H1 (cell line): ENCODE data around the gene IL19. TPM values are rescaled to one million over a fixed set of nuclear protein-coding genes. Genes with fewer than 3 reads are reported as not detected.

Experiments used
- CTCF ChIA-PET: fragments of 300-600 bp; sonication (Branson Sonifier 250); formaldehyde crosslinking; loops from one replicate; lab custom pipeline; 2021; ENCODE audit not compliant: partially characterized antibody; lab: Charles Lee
- POLR2A ChIA-PET: fragments of 300-600 bp; sonication (Branson Sonifier 250); formaldehyde crosslinking; loops from one replicate; lab custom pipeline; 2021; ENCODE audit warnings: inconsistent platforms; ENCODE audit not compliant: partially characterized antibody; lab: Charles Lee
- DNase-seq, 2 experiments: peaks; one replicate each; pipeline versions ENCODE4 v3.0.0 to v3.0.0-alpha.2; 2010 to 2022; ENCODE audit warnings: low spot score in 2 of 2, low read depth in 1 of 2, mixed read lengths in 1 of 2
- FAIRE-seq: peaks from 2 replicates; lab custom pipeline; 2011; peaks lifted over from hg19 to GRCh38; lab: Jason Lieb, UNC
- H2AFZ ChIP-seq: 2 replicates; pipeline ENCODE4 v1.8.1; 2012; ENCODE audit warnings: low read length, inconsistent platforms
- H2AK5ac ChIP-seq: 2 replicates; pipeline ENCODE4 v1.6.1; 2013; ENCODE audit warnings: low read depth, low read length
- H2BK120ac ChIP-seq: replicated peaks from 2 replicates; pipeline ENCODE3; 2013; ENCODE audit warnings: low read depth, low read length, inconsistent platforms
- H2BK12ac ChIP-seq: 2 replicates; pipeline ENCODE4 v1.6.1; 2013; ENCODE audit warnings: low read depth, low read length
- H2BK15ac ChIP-seq: 2 replicates; pipeline ENCODE4 v1.6.1; 2013; ENCODE audit warnings: low read length
- H2BK20ac ChIP-seq: 2 replicates; pipeline ENCODE4 v1.6.1; 2013; ENCODE audit warnings: low read length
- H2BK5ac ChIP-seq: 2 replicates; pipeline ENCODE4 v1.6.1; 2013; ENCODE audit warnings: low read depth, low read length
- H3K14ac ChIP-seq: 2 replicates; pipeline ENCODE4 v1.6.1; 2013; ENCODE audit warnings: inconsistent platforms; ENCODE audit not compliant: insufficient read length
- H3K18ac ChIP-seq: 2 replicates; pipeline ENCODE4 v1.6.1; 2013; ENCODE audit warnings: low read length; ENCODE audit errors: extremely low read depth
- H3K23ac ChIP-seq: 2 replicates; pipeline ENCODE4 v1.6.1; 2013; ENCODE audit warnings: inconsistent platforms; ENCODE audit not compliant: insufficient read length
- H3K23me2 ChIP-seq: 2 replicates; pipeline ENCODE4 v1.6.1; 2013; ENCODE audit warnings: low read depth, low read length
- H3K27ac ChIP-seq: 2 replicates; pipeline ENCODE4 v1.6.1; 2011; ENCODE audit warnings: low read depth, low read length, inconsistent platforms
- H3K27me3 ChIP-seq, 4 experiments: replicated peaks in 1 of 4; 1 replicate in 1 of 4; 2 replicates in 3 of 4; pipeline versions ENCODE4 v1.6.1 to v1.8.1; 2011 to 2013; ENCODE audit warnings: low read length in 3 of 4, mild to moderate bottlenecking in 3 of 4, inconsistent platforms in 2 of 4, mixed read lengths in 2 of 4, moderate library complexity in 1 of 4; ENCODE audit not compliant: control insufficient read depth in 3 of 4, insufficient read depth in 3 of 4; ENCODE audit errors: extremely low read depth in 1 of 4
- H3K36me3 ChIP-seq, 4 experiments: 2 replicates each; pipeline versions ENCODE4 v1.6.1 to v1.8.1; 2011 to 2013; ENCODE audit warnings: mild to moderate bottlenecking in 4 of 4, low read length in 3 of 4, moderate library complexity in 2 of 4, control low read depth in 1 of 4, inconsistent platforms in 1 of 4; ENCODE audit not compliant: insufficient read depth in 4 of 4, control insufficient read depth in 2 of 4
- H3K4ac ChIP-seq: replicated peaks from 2 replicates; pipeline ENCODE3; 2013; ENCODE audit warnings: low read length, low read depth, mixed read lengths, inconsistent platforms; ENCODE audit not compliant: insufficient read length
- H3K4me1 ChIP-seq, 4 experiments: replicated peaks in 1 of 4; 1 replicate in 1 of 4; 2 replicates in 3 of 4; pipeline versions ENCODE4 v1.6.1 to v1.8.1; 2011 to 2013; ENCODE audit warnings: low read length in 3 of 4, inconsistent platforms in 2 of 4, mixed read lengths in 1 of 4; ENCODE audit not compliant: insufficient read depth in 4 of 4, control insufficient read depth in 3 of 4
- H3K4me2 ChIP-seq, 2 experiments: 2 replicates each; pipeline versions ENCODE4 v1.6.1 to v1.8.1; 2011 to 2013; ENCODE audit warnings: low read depth in 2 of 2, low read length in 2 of 2, control low read depth in 1 of 2, inconsistent platforms in 1 of 2, mild to moderate bottlenecking in 1 of 2; ENCODE audit not compliant: insufficient read depth in 1 of 2
- H3K4me3 ChIP-seq, 4 experiments: fragments of 200-600, 300-600 bp in 1 of 4; sonication (generic), shearing (Covaris generic), sonication (Bioruptor Twin) in 1 of 4; 2 replicates each; pipeline versions ENCODE4 v1.5.1 to v1.8.1; 2011 to 2016; ENCODE audit warnings: low read length in 4 of 4, low read depth in 3 of 4, control low read depth in 2 of 4, inconsistent platforms in 2 of 4, mild to moderate bottlenecking in 2 of 4, mixed read lengths in 1 of 4, moderate library complexity in 1 of 4; ENCODE audit not compliant: insufficient read depth in 2 of 4; ENCODE audit errors: extremely low read depth in 1 of 4
- H3K56ac ChIP-seq: replicated peaks from 2 replicates; pipeline ENCODE3; 2013; ENCODE audit warnings: low read depth, mild to moderate bottlenecking, mixed read lengths, low read length, inconsistent platforms; ENCODE audit not compliant: insufficient read length
- H3K79me1 ChIP-seq: 2 replicates; pipeline ENCODE4 v1.6.1; 2013; ENCODE audit warnings: low read depth, low read length, control low read depth
- H3K79me2 ChIP-seq, 2 experiments: 2 replicates each; pipeline versions ENCODE4 v1.6.1 to v1.8.1; 2012 to 2013; ENCODE audit warnings: low read length in 2 of 2, mild to moderate bottlenecking in 2 of 2, inconsistent platforms in 1 of 2; ENCODE audit not compliant: insufficient read depth in 2 of 2, control insufficient read depth in 1 of 2
- H3K9ac ChIP-seq, 4 experiments: replicated peaks in 1 of 4; 1 replicate in 1 of 4; 2 replicates in 3 of 4; pipeline versions ENCODE4 v1.6.1 to v1.8.1; 2011 to 2013; ENCODE audit warnings: low read depth in 3 of 4, low read length in 3 of 4, control low read depth in 2 of 4, mild to moderate bottlenecking in 2 of 4, moderate library complexity in 2 of 4, inconsistent platforms in 1 of 4; ENCODE audit errors: extremely low read depth in 1 of 4
- H3K9me3 ChIP-seq, 2 experiments: 2 replicates each; pipeline versions ENCODE4 v1.6.1 to v1.8.1; 2012 to 2013; ENCODE audit warnings: mild to moderate bottlenecking in 2 of 2, moderate library complexity in 2 of 2, control low read depth in 1 of 2, inconsistent platforms in 1 of 2, low read depth in 1 of 2, low read length in 1 of 2, mixed read lengths in 1 of 2; ENCODE audit not compliant: insufficient read depth in 2 of 2
- H4K20me1 ChIP-seq, 2 experiments: replicated peaks in 1 of 2; 2 replicates each; pipeline versions ENCODE3 to v1.8.1; 2011 to 2013; ENCODE audit warnings: inconsistent platforms in 2 of 2, low read length in 2 of 2, mild to moderate bottlenecking in 1 of 2; ENCODE audit not compliant: insufficient read depth in 2 of 2, control insufficient read depth in 1 of 2
- H4K5ac ChIP-seq: 2 replicates; pipeline ENCODE4 v1.6.1; 2013; ENCODE audit warnings: low read length, low read depth, mixed read lengths, inconsistent platforms; ENCODE audit not compliant: insufficient read length
- H4K8ac ChIP-seq: 2 replicates; pipeline ENCODE4 v1.8.0; 2013; ENCODE audit warnings: mild to moderate bottlenecking, moderate library complexity, low read length, inconsistent platforms; ENCODE audit not compliant: insufficient read depth; ENCODE audit errors: extremely low read depth
- H4K91ac ChIP-seq: replicated peaks from 2 replicates; pipeline ENCODE3; 2013; ENCODE audit warnings: low read length, mixed read lengths, inconsistent platforms; ENCODE audit not compliant: insufficient read length
- CREB1 ChIP-seq: IDR thresholded peaks from 2 replicates; pipeline ENCODE4 v1.6.1; 2012; ENCODE audit warnings: inconsistent platforms
- GABPA ChIP-seq: IDR thresholded peaks from 2 replicates; pipeline ENCODE4 v1.6.1; 2011; ENCODE audit warnings: mild to moderate bottlenecking, low read length, moderate library complexity, borderline replicate concordance; ENCODE audit not compliant: insufficient read depth
- JUND ChIP-seq: IDR thresholded peaks from 2 replicates; pipeline ENCODE4 v1.6.1; 2011; ENCODE audit warnings: mild to moderate bottlenecking, improper control_type of control experiment, low read length
- KDM4A ChIP-seq: IDR thresholded peaks from one replicate; pipeline ENCODE4 v1.7.1; 2012; ENCODE audit warnings: low read depth, mild to moderate bottlenecking, moderate library complexity, low read length, inconsistent platforms; ENCODE audit not compliant: severe bottlenecking
- POU5F1 ChIP-seq: IDR thresholded peaks from 2 replicates; pipeline ENCODE4 v1.6.1; 2011; ENCODE audit warnings: low read depth, mild to moderate bottlenecking, low read length, moderate library complexity
- SIRT6 ChIP-seq: IDR thresholded peaks from one replicate; pipeline ENCODE4 v1.7.1; 2012; ENCODE audit warnings: low read length, inconsistent platforms
- ZNF274 ChIP-seq: IDR thresholded peaks from 2 replicates; pipeline ENCODE4 v1.7.0; 2012; ENCODE audit warnings: low read length, borderline replicate concordance; ENCODE audit errors: extremely low read depth
- WGBS, 2 experiments: shearing (Covaris generic) in 1 of 2; methylation state at CpG; one replicate each; pipeline versions ENCODE4 v1.1.6 to v1.1.7; 2013 to 2015; ENCODE audit warnings: low lambda C conversion rate in 2 of 2, mixed read lengths in 2 of 2, inconsistent platforms in 1 of 2, low coverage in 1 of 2, missing lambda C conversion rate in 1 of 2; ENCODE audit not compliant: insufficient replicate concordance in 2 of 2, insufficient coverage in 1 of 2, insufficient read length in 1 of 2; ENCODE audit errors: extremely low coverage in 1 of 2, missing lambda C conversion rate in 1 of 2; 5-methylcytosine and 5-hydroxymethylcytosine counted together
- polyA plus RNA-seq, 7 experiments: library from polyadenylated mRNA; depleted of rRNA in 3 of 7; stranded (reverse) in 5 of 7; unstranded in 2 of 7; fragments of >200 nt in 5 of 7; fragments of 200-250 nt in 2 of 7; gene quantifications; 1 replicate in 5 of 7; 2 replicates in 1 of 7; 4 replicates in 1 of 7; pipeline versions ENCODE4 v1.2.1 to v1.2.3, GENCODE V29; 2011 to 2013; ENCODE audit warnings: missing spikeins in 2 of 7, mixed read lengths in 2 of 7
- total RNA-seq: library from RNA; stranded (reverse); fragmentation: NEBNext Ultra II Directional; extraction: Animal tissue kit (Norgen Biotek cat#: 25700); gene quantifications from 2 replicates; pipeline ENCODE4 v1.2.1, GENCODE V29; 2021

IL19 gene
- total and polyA plus RNA-seq, 2 of the 8 experiments (the other 6 are each of a cell fraction or from before 2014, with no cell fraction given) = not detected

GRCh38 chr1:206741142-206741701 is 29.4 kb upstream of the IL19 start:
- Histone ChIP-seq H3K23ac (no peak overlapping the region), H4K20me1 (peaks cover 0 to 2% of the 10 kb centered on the region in 2 experiments), H3K36me3 (no peaks in the 10 kb centered on the region), H3K4me3 (no peak overlapping the region), H3K9me3 (no peaks in the 10 kb centered on the region), H3K56ac (no peak overlapping the region), H2BK120ac (no peak overlapping the region), H3K27ac (no peak overlapping the region), H4K8ac (no peak overlapping the region), H2BK12ac (no peak overlapping the region), H2BK20ac (no peak overlapping the region), H2AFZ (no peak overlapping the region), H2BK5ac (no peak overlapping the region), H3K4me2 (no peak overlapping the region), H4K5ac (no peak overlapping the region), H3K18ac (no peak overlapping the region), H2AK5ac (no peak overlapping the region), H3K9ac (no peak overlapping the region), H4K91ac (no peak overlapping the region), H3K14ac (no peak overlapping the region), H3K4me1 (peaks cover 0 to 3% (median 0%) of the 10 kb centered on the region in 4 experiments; a peak in 2 of 7 replicates), H3K23me2 (no peaks in the 10 kb centered on the region), H3K27me3 (no peaks in the 10 kb centered on the region), H3K79me2 (no peaks in the 10 kb centered on the region), H2BK15ac (no peak overlapping the region), H3K4ac (no peak overlapping the region), H3K79me1 (no peaks in the 10 kb centered on the region)
- POLR2A ChIA-PET = no interaction called here
- CTCF ChIA-PET = interaction anchor here (0.6 to 4.5 kb wide), 13 partner anchors 8 to 241 kb away, joined by 3 to 19 read pairs (median 4); partner anchors contain the start of gene IL19
- no peak for FAIRE-seq
- WGBS, 2 experiments = 78% methylated on average over 6 of the region's 6 CpGs; no CpG with 5 or more reads in 1 of the 2 experiments
- TF ChIP-seq ZNF274 (no peak), KDM4A (no peak), CREB1 (no peak), POU5F1 (no peak), GABPA (no peak), SIRT6 (no peak), JUND (no peak)
- no peak for DNase-seq
